Measurements from ENCODE around the gene MLLT1. TPM values are rescaled to one million over a fixed set of nuclear protein-coding genes. Genes with fewer than 3 reads are reported as not detected.

The MLLT1 gene, protein sequence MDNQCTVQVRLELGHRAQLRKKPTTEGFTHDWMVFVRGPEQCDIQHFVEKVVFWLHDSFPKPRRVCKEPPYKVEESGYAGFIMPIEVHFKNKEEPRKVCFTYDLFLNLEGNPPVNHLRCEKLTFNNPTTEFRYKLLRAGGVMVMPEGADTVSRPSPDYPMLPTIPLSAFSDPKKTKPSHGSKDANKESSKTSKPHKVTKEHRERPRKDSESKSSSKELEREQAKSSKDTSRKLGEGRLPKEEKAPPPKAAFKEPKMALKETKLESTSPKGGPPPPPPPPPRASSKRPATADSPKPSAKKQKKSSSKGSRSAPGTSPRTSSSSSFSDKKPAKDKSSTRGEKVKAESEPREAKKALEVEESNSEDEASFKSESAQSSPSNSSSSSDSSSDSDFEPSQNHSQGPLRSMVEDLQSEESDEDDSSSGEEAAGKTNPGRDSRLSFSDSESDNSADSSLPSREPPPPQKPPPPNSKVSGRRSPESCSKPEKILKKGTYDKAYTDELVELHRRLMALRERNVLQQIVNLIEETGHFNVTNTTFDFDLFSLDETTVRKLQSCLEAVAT
- total RNA-seq (2022) (60.0 and 63.2 TPM in 2 replicates), Bru-seq, nascent RNA (percentile 66 among the genes with signal in this experiment), BruChase-seq, experiment 1, labeled RNA remaining after a 2-hour chase (percentile 67 among the genes with signal in this experiment), BruChase-seq, experiment 2, labeled RNA remaining after a 6-hour chase (percentile 74 among the genes with signal in this experiment)
- long read RNA-seq, full-length matches to known transcripts: 3 of 49 reads
- long read RNA-seq, partial matches to known transcripts: 7 of 49 reads
- long read RNA-seq, other reads (novel, unspliced or antisense): 39 of 49 reads

DNA sequence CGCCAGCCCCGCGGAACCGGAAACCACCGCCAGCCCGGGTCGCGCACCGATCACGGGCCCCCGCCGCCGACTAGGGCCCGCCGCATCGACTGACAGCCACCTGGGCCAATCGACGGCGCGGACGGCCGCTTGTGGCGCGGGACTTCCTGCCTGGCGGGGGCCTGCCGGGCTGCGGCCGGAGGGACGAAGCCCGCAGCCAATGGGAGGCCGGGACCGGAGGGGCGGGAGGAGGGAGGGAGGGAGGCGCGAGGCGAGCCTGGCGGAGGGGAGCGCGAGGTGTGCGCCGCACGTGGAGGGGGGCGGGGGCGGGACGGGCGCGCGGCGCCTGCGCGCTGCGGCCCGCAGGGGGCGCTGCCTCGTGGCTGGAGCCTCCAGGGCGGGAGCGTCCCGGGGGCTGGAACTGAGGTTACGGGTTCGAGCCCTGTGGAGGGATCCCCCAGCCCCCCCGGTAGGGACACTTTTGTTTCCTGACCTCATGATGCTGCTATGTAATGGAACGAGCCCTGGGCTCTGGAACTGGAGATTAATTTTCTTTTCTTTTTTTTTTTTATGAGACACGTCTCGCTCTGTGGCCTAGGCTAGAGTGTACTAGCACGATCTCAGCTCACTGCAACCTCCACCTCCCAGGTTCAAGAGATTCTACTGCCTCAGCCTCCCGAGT, at the start of gene MLLT1:
TSS of gene MLLT1 (minus strand) at position 45 of the 661 bp plus-strand sequence. CDS start 191 bp downstream, outside the sequence.
- Histone ChIP-seq H3K9me3 (no peaks in the 10 kb centered on the region), H3K4me1 (peaks cover 10% of the 10 kb centered on the region; the same call in 1 of the 2 replicates), H3K36me3 (ENCODE audit: control insufficient read depth, insufficient read depth, low read length) (no peaks in the 10 kb centered on the region), H3K4me3 (ENCODE audit: low read depth, low read length) (peak within 1 kb of the TSS; percentile 61), H3K27me3 (replicated peaks; ENCODE audit: control insufficient read depth, insufficient read depth, low read length) (no peaks in the 10 kb centered on the region)
- CTCF ChIA-PET: interaction anchor here (0.7 kb wide), 1 partner anchor 147 kb away, joined by 3 read pairs; no protein-coding TSS in a partner anchor
- peak within 1 kb of the TSS; percentile 92 for H3K4me3 Mint-ChIP-seq (ENCODE audit: unreplicated experiment)
- peak; percentile 97 to 98 for DNase-seq
- no TSS peak for BruUV-seq (replicated peaks)
- TF ChIP-seq, protein P1, sequence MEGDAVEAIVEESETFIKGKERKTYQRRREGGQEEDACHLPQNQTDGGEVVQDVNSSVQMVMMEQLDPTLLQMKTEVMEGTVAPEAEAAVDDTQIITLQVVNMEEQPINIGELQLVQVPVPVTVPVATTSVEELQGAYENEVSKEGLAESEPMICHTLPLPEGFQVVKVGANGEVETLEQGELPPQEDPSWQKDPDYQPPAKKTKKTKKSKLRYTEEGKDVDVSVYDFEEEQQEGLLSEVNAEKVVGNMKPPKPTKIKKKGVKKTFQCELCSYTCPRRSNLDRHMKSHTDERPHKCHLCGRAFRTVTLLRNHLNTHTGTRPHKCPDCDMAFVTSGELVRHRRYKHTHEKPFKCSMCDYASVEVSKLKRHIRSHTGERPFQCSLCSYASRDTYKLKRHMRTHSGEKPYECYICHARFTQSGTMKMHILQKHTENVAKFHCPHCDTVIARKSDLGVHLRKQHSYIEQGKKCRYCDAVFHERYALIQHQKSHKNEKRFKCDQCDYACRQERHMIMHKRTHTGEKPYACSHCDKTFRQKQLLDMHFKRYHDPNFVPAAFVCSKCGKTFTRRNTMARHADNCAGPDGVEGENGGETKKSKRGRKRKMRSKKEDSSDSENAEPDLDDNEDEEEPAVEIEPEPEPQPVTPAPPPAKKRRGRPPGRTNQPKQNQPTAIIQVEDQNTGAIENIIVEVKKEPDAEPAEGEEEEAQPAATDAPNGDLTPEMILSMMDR (IDR thresholded peaks at IDR 0.05; ENCODE audit: insufficient read depth in 1 of 2, low read depth in 1 of 2, low read length in 1 of 2, severe bottlenecking in 1 of 2, unreplicated experiment in 1 of 2): peak; percentile 56 to 80
- peaks cover 14% of the 10 kb centered on the region for H3K4me1 Mint-ChIP-seq (ENCODE audit: low read depth, unreplicated experiment)
- intact Hi-C loops (cut with micrococcal nuclease; ENCODE audit: unreplicated experiment): loop anchor here (10.0 kb wide), 1 partner anchor 145 kb away; the partner anchor contains the start of gene KHSRP
- peaks cover 8% of the 10 kb centered on the region for H3K36me3 Mint-ChIP-seq (ENCODE audit: insufficient read depth, unreplicated experiment)
- no peaks in the 10 kb centered on the region for H3K9me3 Mint-ChIP-seq (ENCODE audit: unreplicated experiment)
- H3K27ac Mint-ChIP-seq (ENCODE audit: unreplicated experiment): peak within 1 kb of the TSS; percentile 89
- no peaks in the 10 kb centered on the region for H3K27me3 Mint-ChIP-seq (ENCODE audit: insufficient read depth, unreplicated experiment)
- POLR2A ChIA-PET: no interaction called here

DNA sequence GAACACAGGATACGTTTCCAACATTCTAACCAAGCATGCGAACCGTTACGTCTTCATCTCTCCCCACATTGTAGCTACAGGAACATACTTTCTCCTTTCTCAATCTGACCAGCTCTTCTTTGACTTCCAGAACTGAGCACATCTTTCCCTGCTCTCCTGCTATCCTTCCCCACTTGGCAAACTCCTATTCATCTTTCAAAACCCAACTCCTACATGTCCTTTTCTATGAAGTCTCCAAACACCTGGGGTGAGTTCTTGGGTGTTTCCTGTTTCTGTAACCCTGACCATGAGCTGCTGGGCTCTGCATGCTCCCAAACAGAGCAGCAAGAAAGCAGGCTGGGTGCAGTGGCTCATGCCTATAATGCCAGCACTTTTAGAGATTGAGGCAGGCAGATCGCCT, 47.0 kb upstream of the MLLT1 start:
- Histone ChIP-seq H3K4me3 (ENCODE audit: low read depth, low read length) (no peak overlapping the region), H3K9me3 (no peaks in the 10 kb centered on the region), H3K27me3 (replicated peaks; ENCODE audit: control insufficient read depth, insufficient read depth, low read length) (no peaks in the 10 kb centered on the region), H3K36me3 (ENCODE audit: control insufficient read depth, insufficient read depth, low read length) (no peaks in the 10 kb centered on the region), H3K4me1 (no peaks in the 10 kb centered on the region)
- Mint-ChIP-seq H3K9me3 (ENCODE audit: unreplicated experiment) (peaks cover 8% of the 10 kb centered on the region), H3K4me3 (ENCODE audit: unreplicated experiment) (no peak overlapping the region), H3K4me1 (ENCODE audit: low read depth, unreplicated experiment) (no peaks in the 10 kb centered on the region), H3K36me3 (ENCODE audit: insufficient read depth, unreplicated experiment) (no peaks in the 10 kb centered on the region), H3K27me3 (ENCODE audit: insufficient read depth, unreplicated experiment) (peaks cover 13% of the 10 kb centered on the region), H3K27ac (ENCODE audit: unreplicated experiment) (no peak overlapping the region)
- POLR2A ChIA-PET: no interaction called here
- TF ChIP-seq, protein P1 (IDR thresholded peaks at IDR 0.05; ENCODE audit: insufficient read depth in 1 of 2, low read depth in 1 of 2, low read length in 1 of 2, severe bottlenecking in 1 of 2, unreplicated experiment in 1 of 2): no peak
- intact Hi-C loops (cut with micrococcal nuclease; ENCODE audit: unreplicated experiment): no loop called here
- CTCF ChIA-PET: no interaction called here
- no peak for DNase-seq
- BruUV-seq (replicated peaks): no TSS peak

DNA sequence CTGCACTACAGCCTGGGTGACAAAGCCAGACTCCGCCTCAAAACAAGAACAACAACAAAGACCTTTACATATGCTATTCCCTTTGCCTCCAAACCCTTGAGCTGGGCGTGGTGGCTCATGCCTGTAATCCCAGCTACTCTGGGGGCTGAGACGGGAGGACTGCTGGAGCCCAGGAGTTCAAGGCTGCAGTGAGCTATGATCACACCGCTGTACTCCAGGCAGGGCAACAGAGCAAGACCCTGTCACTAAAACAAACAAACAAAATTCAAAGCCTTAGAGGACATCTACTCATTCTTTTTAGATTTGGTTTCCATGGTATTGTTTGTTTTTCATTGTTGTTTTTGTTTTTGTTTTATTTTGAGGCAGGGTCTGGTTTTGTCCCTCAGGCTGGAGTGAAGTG, 45.8 kb upstream of the MLLT1 start:
- ChIA-PET POLR2A (no interaction called here), CTCF (no interaction called here)

More for the DNA sequence above, 45.8 kb upstream of the MLLT1 start:
- Mint-ChIP-seq H3K27ac (ENCODE audit: unreplicated experiment) (no peak overlapping the region), H3K9me3 (ENCODE audit: unreplicated experiment) (peaks cover 8% of the 10 kb centered on the region), H3K4me1 (ENCODE audit: low read depth, unreplicated experiment) (no peaks in the 10 kb centered on the region), H3K36me3 (ENCODE audit: insufficient read depth, unreplicated experiment) (no peaks in the 10 kb centered on the region), H3K27me3 (ENCODE audit: insufficient read depth, unreplicated experiment) (peaks cover 13% of the 10 kb centered on the region), H3K4me3 (ENCODE audit: unreplicated experiment) (no peak overlapping the region)
- no TSS peak for BruUV-seq (replicated peaks)
- intact Hi-C loops (cut with micrococcal nuclease; ENCODE audit: unreplicated experiment): no loop called here
- Histone ChIP-seq H3K4me3 (ENCODE audit: low read depth, low read length) (no peak overlapping the region), H3K36me3 (ENCODE audit: control insufficient read depth, insufficient read depth, low read length) (no peaks in the 10 kb centered on the region), H3K4me1 (no peaks in the 10 kb centered on the region), H3K9me3 (no peaks in the 10 kb centered on the region), H3K27me3 (replicated peaks; ENCODE audit: control insufficient read depth, insufficient read depth, low read length) (no peaks in the 10 kb centered on the region)
- DNase-seq: no peak
- TF ChIP-seq, protein P1 (IDR thresholded peaks at IDR 0.05; ENCODE audit: insufficient read depth in 1 of 2, low read depth in 1 of 2, low read length in 1 of 2, severe bottlenecking in 1 of 2, unreplicated experiment in 1 of 2): no peak

Measured in Caco-2 (cell line).